Measurements from ENCODE around the gene UBTD1.
"Not testable (repeated sequence)": the region's sequence is repeated elsewhere in the genome, so short reads cannot be mapped to it uniquely, and the experiment has no call there.

Gene UBTD1

DNA sequence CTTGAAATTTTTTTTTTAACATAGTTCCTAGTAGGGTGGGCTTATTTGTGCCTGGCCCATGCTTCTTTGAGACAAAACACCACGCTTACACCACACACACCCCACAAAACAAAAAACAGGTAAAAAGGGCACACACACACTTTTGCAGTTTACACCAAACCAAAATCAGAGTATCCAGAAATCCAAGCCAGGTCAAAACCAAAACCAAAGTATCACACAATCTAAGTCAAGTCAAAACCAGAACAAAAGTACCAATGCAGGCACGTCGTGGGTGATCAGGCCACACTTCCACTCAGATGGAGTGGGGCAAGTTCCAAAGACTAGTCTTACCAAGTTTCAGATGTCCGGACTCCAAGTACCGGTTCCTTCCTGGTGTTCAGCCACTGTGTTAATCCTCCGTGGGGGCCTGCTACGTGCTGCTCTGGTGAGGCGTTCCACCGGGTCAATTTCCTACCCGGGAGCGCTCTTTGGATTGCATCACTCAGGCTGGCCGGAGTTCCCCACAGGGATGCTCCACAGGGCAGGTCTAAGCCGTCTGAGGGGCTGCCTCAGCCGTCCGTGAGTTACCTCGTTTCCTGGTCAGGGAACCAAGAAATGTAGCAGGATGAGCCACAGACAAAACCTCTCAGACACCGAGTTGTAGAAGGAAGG is 62.1 kb downstream of the UBTD1 start:
- DNase-seq (ENCODE audit: low spot score), result peak; percentile 57
- not testable (repeated sequence) for FAIRE-seq

DNA sequence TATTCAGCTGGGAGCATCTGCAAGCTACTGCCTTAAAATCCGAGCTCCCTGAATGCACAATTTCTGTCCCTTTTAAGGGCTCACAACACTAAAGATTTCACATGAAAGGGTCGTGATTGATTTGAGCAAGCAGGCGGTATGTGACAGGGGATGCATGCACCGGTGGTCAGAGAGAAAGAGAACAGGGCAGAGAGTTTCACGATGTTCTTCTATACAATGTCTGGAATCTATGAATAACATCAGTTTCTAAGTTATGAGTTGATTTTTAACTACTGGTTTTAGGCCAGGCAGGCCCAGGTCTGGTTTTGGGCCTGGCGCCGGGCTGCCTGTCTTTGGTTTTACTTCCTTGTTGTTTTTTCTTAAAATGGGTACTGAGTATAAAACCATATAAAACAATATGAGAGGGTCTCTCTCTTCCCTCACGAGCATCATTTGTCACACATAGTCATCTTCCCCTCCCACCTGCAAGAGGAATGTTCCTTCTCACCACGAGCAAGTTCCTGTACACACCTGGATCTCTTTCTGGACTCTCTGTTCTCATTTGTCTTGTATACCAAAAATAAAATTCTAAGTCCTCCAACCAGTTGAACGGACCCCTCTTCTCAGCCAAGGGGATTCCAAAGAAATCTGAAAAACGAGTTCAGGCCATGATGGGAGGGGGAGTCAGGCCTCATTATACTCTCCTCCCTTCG is 62.8 kb downstream of the UBTD1 start:
- not testable (repeated sequence) for FAIRE-seq; DNase-seq (ENCODE audit: low spot score)

DNA sequence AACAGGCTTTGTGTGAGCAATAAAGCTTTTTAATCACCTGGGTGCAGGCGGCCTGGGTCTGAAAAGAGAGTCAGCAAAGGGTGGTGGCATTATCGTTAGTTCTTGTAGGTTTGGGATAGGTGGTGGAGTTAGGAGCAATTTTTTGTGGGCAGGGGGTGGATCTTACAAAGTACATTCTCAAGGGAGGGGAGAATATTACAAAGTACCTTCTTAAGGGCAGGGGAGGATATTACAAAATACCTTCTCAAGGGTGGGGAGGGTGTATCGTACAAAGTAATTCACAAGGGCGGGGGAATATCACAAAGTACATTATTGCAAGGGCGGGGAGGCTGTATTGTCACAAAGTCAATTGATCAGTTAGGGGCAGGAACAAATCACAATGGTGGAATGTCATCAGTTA is 63.6 kb downstream of the UBTD1 start:
- not testable (repeated sequence) for DNase-seq (ENCODE audit: low spot score); FAIRE-seq

DNA sequence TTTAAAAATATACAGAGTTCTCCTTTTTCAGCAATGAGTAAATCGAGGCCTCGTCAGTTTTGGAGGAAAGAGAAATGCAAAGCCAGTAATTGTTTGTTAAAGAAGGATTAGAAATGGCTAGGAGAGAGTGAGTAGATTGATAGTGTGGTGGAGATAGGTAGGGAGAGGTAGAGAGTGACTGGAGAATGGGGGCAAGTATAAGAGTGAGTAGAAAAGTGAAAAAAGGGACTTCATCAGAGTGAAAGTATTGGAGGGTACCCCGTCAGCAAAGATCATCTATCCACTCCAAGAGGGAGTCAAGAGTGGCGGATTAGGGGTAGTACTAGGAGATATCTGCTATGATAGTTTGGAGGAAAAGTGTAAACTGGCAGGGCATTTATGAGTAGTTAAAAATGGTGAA is 64.6 kb downstream of the UBTD1 start:
- no peak for FAIRE-seq

DNA sequence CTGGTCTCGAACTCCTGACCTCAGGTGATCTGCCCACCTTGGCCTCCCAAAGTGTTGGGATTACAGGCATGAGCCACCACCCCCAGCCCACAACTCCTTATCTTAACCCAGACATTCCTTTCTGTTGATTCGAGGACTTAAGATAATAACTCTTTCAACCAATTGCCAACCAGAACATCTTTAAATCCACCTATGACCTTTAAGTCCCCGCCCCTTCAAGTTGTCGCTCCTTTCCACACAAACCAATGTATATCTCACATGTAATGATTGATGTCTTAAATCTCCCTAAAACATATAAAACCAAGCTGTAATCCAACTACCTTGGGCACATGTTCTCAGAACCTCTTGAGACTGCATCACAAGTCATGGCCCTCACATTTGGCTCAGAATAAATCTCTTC is 66.1 kb downstream of the UBTD1 start:
- FAIRE-seq (no peak), DNase-seq (ENCODE audit: low spot score) (peak; percentile 53)

More for the DNA sequence above, 64.6 kb downstream of the UBTD1 start:
- no peak for DNase-seq (ENCODE audit: low spot score)

DNA sequence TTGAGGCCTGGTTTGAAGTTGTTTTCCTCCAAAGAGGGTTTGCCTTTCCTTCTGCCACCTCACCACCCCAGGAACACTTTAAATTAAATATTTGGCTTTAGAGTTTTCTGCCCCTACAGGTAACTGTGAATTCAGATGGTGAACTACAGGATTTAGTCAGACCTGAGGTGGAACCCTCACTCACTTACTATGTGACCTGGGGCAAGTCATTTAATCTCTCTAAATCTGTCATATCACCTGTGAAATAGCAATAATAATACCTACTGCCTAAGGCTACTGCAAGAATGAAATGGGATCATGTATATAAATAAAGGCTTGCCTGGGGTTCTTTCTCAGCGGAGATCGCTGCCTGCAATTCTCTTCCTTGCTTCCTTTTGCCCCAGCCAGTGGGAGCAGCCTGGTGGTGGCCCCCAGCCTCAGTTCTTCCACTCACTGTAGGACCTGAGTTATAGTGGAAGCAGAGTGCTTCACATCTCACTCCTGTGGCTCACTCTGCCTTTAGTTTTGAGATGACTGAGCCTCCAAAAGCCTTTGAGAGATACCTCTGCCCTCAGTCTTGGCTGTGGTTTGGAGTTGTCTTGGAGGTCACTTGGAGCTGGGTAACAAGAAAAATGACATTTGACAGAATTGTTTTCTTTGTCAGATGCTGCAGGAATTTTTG is 67.7 kb downstream of the UBTD1 start:
- DNase-seq (ENCODE audit: low spot score) (no peak), FAIRE-seq (no peak)

DNA sequence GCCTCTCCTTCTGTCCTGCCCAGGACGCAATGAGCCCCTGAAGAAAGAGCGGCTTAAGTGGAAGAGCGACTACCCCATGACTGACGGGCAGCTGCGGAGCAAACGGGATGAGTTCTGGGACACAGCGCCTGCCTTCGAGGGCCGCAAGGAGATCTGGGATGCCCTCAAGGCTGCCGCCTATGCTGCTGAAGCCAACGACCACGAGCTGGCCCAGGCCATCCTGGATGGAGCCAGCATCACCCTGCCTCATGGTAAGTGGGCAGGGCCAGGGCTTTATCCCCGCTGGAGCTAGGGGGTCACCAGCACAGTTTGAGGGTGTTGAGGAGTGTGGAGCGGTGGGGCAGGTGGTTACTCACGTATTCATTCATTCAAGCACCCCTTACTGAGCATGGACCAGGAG is 69.2 kb downstream of the UBTD1 start:
- no peak for FAIRE-seq
- no peak for DNase-seq (ENCODE audit: low spot score)

DNA sequence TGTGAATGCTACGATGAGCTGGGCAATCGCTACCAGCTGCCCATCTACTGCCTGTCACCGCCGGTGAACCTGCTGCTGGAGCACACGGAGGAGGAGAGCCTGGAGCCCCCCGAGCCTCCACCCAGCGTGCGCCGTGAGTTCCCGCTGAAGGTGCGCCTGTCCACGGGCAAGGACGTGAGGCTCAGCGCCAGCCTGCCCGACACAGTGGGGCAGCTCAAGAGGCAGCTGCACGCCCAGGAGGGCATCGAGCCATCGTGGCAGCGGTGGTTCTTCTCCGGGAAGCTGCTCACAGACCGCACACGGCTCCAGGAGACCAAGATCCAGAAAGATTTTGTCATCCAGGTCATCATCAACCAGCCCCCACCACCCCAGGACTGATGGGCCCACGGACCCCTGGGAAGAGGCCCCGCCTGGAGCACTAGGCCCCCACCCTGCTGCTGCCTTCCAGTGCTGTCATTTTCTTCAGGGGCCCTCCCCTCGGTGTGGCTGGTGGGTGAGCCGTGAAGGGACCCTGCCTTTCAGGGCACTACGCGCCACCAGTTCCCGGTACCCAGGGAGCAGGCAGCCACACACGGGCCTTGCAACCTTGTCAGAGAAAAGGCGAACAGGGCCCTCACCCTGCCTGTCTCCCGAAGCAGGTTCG is 71.5 kb downstream of the UBTD1 start:
- DNase-seq (ENCODE audit: low spot score) (no peak), FAIRE-seq (no peak)

DNA sequence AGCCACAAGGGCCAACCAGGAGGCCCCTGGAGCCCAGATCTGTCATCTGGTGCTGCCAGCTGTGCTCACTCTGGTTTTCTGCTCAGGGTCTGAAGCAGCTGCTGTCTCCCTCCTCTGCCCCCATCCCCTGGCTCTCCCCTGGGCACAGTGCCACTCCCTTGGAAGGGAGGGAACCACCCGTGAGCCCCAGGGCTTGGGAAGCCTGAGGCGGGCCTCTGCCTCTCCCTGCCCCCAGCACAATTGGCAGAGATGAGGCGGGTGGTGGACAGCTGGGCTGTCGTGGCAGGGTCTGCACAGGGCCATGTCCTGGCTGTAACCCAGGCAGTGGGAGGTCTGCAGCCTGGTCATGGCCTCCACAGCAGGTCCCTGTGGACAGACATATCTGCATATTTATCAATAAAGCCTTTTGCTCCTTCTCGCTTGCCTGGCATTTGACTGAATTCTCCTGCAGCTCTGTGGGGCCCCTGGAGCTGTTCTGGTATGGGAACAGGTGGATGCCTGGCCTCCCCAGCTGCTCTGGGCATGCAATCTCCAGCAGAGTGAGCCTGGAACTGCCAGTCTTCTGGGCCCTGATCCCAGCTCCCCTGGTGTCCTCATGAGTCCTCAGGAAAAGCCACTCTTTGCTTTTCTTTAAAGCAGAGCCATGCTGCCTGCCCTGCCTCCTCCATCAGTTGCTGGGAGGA is 72.2 kb downstream of the UBTD1 start:
- FAIRE-seq (no peak), DNase-seq (ENCODE audit: low spot score) (no peak)

DNA sequence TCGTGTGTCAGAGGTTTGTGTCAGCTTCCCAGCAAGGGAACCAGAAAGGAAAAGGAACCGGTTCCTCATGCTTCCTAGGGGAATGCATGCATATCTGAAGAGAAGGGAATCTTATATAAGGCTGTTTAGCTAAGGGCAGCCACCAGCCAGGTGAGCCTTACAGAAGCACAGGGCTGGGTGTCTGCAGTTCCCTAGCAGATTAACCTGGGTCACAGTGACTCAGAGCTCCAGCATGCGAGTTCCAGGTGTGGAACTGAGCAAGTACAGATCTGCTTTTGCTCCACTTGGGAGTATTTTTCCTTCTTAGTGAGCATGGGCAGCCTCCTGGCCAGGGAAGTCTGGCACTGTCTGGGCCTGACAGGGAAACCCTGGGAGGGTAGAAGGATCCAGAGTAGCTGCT is 72.9 kb downstream of the UBTD1 start:
- DNase-seq (ENCODE audit: low spot score) (no peak), FAIRE-seq (no peak)

DNA sequence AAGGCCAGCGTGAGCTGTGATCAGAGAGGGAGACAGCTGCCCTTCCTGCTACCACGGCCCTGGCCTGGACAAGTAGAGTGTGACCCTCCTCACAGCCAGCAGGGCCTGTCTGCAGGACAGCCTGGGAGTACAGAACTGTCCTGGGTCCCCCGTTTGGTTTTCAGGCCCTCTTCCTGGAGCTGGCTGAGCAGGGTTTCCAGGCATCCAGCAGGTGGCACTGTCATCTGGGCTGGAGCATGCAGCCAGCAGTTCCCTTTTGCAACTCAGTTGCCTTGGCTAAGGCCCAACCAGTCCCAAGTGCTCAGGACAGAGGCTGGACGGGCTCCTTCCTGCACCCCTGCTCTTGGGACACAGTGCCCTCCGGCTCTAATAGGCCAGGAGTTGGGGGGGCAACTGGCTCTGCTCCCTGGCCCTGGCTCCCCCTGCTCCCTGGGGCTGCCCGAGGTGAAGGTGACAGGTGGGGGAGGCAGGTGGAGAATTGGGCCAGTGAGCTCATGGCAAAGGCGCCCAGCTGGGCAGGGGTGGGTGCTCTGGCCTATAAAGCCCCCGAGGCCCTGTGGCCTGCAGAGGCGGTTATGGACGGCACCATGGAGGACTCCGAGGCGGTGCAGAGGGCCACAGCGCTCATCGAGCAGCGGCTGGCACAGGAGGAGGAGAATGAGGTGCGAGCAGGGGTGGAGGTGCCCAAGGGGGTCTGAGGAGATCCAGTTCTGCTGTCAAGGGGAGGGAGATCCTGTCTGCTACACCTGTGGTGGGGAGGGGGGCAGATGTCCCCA is 73.7 kb downstream of the UBTD1 start, which contains the start of gene ANKRD2:
ANKRD2 (plus strand) TSS at position 566 of the 776 bp plus-strand sequence; CDS start at position 576, 10 bp downstream.
- FAIRE-seq (no peak), DNase-seq (ENCODE audit: low spot score) (peak; percentile 70)

DNA sequence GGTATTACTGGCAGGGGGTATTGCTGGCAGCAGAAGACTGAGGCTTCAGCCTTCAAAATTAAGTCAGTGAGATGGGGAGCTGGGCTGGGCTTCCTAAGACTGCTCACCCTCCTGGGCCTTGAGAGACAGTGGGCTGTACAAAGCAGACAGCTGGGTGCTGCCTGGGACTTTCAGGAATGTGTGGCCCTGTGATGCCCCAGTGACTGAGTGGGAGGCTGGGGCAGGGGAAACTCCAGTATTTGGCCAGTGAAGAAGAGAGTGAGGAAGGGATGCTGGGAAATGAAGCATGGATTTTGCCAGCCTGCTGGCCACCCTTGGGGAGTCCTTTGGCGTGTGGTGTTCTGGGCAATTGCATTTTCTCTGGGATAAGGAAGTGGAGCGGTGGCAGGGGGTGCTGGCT is 74.3 kb downstream of the UBTD1 start:
- FAIRE-seq (peak; percentile 43), DNase-seq (ENCODE audit: low spot score) (peak; percentile 85)

DNA sequence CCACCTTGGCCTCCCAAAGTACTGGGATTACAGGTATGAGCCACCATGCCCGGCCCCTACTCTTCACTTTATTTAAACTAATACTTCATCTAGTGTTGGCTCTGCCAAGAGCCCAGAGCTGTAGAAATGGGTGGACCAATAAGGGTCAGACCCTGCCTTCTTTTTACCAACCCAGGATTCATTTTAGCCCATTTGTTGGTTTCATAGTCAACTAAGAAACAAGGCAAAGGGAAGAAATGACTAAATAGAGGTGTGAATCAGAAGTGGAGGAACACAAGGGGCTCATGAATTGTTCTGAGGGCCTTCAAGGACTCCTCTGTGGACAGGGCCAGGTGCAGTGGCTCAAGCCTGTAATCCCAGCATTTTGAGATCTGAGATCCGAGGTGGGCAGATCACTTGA is 74.9 kb downstream of the UBTD1 start:
- DNase-seq (ENCODE audit: low spot score) (no peak), FAIRE-seq (no peak)

DNA sequence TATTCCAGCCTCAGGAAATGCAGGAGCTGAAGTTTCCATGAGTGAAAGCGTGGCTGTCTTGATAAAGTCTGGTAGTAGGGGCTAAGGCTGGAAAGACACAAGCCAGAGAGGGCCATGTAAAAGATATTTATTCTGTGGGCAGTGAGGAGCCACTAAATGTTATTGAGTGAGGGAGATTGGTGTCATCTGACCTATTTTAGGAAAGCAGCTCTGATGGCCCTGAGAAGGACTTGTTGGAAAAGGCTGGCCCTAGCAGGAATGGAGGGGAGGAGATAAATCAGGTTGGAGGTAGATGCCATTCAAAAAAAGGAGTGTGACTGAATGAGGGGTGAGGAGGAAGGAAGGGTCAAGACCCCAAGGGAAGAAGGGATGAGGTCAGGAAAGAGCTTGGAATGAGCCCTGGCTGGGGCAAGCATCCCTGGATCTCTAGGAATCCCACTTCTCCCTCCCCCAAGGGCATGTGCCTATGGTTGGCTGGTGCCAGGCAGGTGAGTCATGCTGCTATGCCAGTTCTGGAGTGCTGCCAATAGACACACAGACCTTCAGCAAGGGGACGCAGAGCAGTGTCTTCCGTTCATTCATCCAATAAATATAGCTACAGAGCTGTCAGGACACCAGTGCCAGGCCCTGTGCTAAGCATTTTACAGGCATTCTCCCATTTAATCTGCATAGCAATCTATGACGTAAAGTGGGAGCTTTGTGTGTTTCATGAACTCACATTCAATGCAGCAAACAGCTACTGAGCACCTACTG is 75.8 kb downstream of the UBTD1 start:
- peak; percentile 98 for FAIRE-seq

DNA sequence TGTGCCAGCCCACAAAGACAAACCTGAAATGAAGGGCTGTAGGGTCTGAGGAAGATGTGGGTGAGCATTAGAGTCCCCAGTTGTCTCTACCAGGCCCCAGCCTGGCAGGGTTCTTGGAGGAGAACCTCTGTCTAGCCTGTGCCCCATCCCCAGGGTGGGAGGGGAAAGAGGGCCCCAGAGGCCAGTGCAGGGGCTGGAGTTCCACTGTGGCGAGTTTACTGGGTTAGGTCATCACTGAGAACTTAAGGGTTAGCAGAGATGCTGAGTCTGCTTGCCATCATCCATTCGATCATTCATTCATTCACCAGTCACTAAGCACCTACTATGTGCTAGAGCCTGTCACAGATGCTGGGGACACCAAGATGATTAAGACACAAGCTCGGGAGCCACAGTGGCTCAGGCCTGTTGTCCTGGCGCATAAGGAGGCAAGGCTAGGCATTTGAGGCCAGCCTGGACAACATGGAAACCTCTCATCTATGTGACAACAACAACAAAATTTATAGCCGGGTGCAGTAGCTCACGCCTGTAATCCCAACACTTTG is 76.5 kb downstream of the UBTD1 start:
- no peak for FAIRE-seq

More for the DNA sequence above, 75.8 kb downstream of the UBTD1 start:
- peak; percentile 100 for DNase-seq (ENCODE audit: low spot score)

DNA sequence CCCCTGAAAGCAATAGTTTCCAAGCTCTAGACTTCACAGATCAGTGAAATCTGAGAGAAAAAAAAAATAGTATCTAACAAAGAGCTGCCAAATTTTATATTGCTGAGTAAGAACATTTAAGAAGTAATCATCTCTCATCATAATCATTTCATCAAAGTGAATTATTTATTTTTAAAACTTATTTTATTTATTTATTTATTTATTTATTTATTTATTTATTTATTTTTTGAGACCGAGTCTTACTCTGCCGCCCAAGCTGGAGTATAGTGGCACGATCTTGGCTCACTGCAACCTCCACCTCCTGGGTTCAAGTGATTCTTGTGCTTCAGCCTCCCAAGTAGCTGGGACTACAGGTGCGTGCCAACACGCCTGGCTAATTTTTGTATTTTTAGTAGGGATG is 77.8 kb downstream of the UBTD1 start:
- FAIRE-seq; DNase-seq (ENCODE audit: low spot score): not testable (repeated sequence)

More for the DNA sequence above, 76.5 kb downstream of the UBTD1 start:
- DNase-seq (ENCODE audit: low spot score), result peak; percentile 77

DNA sequence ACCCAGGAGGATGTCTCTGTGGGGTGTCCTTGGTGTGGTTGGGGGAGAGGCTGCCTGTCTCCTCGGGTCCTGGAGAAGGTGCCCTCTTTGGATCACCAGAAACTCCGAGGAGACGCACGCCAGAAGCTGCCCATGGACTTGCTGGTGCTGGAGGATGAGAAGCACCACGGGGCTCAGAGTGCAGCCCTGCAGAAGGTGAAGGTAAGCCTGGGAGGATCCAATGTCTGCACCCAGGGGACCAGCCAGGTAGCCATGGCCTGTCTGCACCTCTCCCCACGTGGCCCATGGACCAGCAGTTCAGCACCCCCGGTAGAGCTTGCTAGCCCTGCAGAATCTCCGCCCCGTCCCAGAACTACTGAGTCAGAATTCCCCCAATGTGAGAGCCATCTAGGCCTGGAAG is 79.0 kb downstream of the UBTD1 start:
- FAIRE-seq, result no peak
- DNase-seq (ENCODE audit: low spot score), result no peak

DNA sequence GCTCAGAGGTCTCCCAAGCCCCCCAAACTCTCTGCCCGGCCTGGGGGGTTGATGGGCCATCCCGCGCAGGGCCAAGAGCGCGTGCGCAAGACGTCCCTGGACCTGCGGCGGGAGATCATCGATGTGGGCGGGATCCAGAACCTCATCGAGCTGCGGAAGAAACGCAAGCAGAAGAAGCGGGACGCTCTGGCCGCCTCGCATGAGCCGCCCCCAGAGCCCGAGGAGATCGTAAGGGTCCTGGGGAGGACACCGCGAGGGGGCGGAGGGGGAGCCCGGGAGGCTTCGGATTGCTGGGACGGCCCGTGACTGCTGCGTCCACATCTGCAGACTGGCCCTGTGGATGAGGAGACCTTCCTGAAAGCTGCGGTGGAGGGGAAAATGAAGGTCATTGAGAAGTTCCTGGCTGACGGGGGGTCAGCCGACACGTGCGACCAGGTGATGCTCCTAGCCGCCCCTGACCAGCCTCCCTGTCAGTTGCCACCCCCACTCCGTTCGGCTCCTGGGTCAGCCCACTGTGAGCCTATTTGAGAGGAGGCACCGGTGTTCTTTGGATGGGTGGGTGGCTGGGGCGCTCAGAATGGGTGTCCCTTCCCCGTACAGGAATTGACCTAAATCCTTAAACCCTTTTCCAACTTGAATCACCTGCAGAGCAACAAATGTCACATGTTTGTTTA is 79.6 kb downstream of the UBTD1 start:
- FAIRE-seq (no peak), DNase-seq (ENCODE audit: low spot score) (no peak)

All from RCC 7860 (cell line).